WTC11 (cell line): ENCODE results near the gene NAB2. TPM values are rescaled to one million over a fixed set of nuclear protein-coding genes. Genes with fewer than 3 reads are reported as not detected.

Source experiments
- ATAC-seq: fragments of 200-7000 bp; cut with Tn5 transposase; 2 replicates; pipeline ENCODE4 v1.10.0; 2021; ENCODE audit warnings: mild to moderate bottlenecking, moderate library complexity
- CTCF ChIA-PET: fragments of 300-600 bp; sonication (Branson Sonifier 250); formaldehyde crosslinking; loops from one replicate; lab custom pipeline; 2021; ENCODE audit warnings: antibody characterized with exemption; lab: Charles Lee
- POLR2A ChIA-PET: fragments of 350-600 bp; sonication (Branson Sonifier 250); formaldehyde crosslinking; loops from one replicate; lab custom pipeline; 2021; ENCODE audit warnings: antibody characterized with exemption; lab: Charles Lee
- DNase-seq: peaks from one replicate; pipeline ENCODE4 v3.0.0; 2021; ENCODE audit warnings: low spot score
- H3K27ac Mint-ChIP-seq: 2 replicates; pipeline ENCODE4 v1.8.0; 2021; ENCODE audit warnings: mixed read lengths
- H3K27me3 Mint-ChIP-seq: 2 replicates; pipeline ENCODE4 v1.8.0; 2021; ENCODE audit warnings: low read depth, mild to moderate bottlenecking, moderate library complexity, mixed read lengths
- H3K36me3 Mint-ChIP-seq: 2 replicates; pipeline ENCODE4 v1.8.0; 2021; ENCODE audit warnings: mixed read lengths
- H3K4me1 Mint-ChIP-seq: 2 replicates; pipeline ENCODE4 v1.8.0; 2022; ENCODE audit warnings: mixed read lengths
- H3K4me3 Mint-ChIP-seq: 2 replicates; pipeline ENCODE4 v1.8.0; 2021; ENCODE audit warnings: mild to moderate bottlenecking, moderate library complexity, mixed read lengths
- H3K9me3 Mint-ChIP-seq: 2 replicates; pipeline ENCODE4 v1.8.0; 2021; ENCODE audit warnings: mixed read lengths
- ARID4B ChIP-seq: sonication (generic); formaldehyde crosslinking; IDR thresholded peaks from 2 replicates; pipeline ENCODE4 v1.8.0; 2023; ENCODE audit warnings: missing genetic modification reagents, mild to moderate bottlenecking, borderline replicate concordance
- CDX4 ChIP-seq: fragments of 250-450 bp; sonication (Bioruptor Pico); IDR thresholded peaks from 2 replicates; pipeline ENCODE4 v1.9.0; 2021; ENCODE audit warnings: moderate library complexity, mild to moderate bottlenecking, inconsistent platforms, borderline replicate concordance
- ELF4 ChIP-seq: sonication (generic); formaldehyde crosslinking; IDR thresholded peaks from 2 replicates; pipeline ENCODE4 v1.8.1; 2022; ENCODE audit warnings: low read depth, mild to moderate bottlenecking, moderate library complexity, missing genetic modification reagents
- EMX1 ChIP-seq: fragments of 250-450 bp; sonication (Bioruptor Pico); IDR thresholded peaks from 2 replicates; pipeline ENCODE4 v1.8.0; 2021; ENCODE audit warnings: mild to moderate bottlenecking
- ERG ChIP-seq: fragments of 250-450 bp; sonication (Bioruptor Pico); IDR thresholded peaks from 2 replicates; pipeline ENCODE4 v1.8.0; 2021; ENCODE audit warnings: mild to moderate bottlenecking
- GABPB1 ChIP-seq: sonication (generic); formaldehyde crosslinking; IDR thresholded peaks from 2 replicates; pipeline ENCODE4 v1.8.1; 2023; ENCODE audit warnings: mild to moderate bottlenecking, missing genetic modification reagents
- GRHL2 ChIP-seq: fragments of 250-450 bp; sonication (Bioruptor Pico); IDR thresholded peaks from 2 replicates; pipeline ENCODE4 v1.8.0; 2022; ENCODE audit warnings: mild to moderate bottlenecking, moderate library complexity; ENCODE audit not compliant: insufficient replicate concordance, severe bottlenecking
- IRF1 ChIP-seq: sonication (generic); formaldehyde crosslinking; IDR thresholded peaks from 2 replicates; pipeline ENCODE4 v1.8.0; 2023; ENCODE audit warnings: missing genetic modification reagents
- MXD4 ChIP-seq: fragments of 250-450 bp; sonication (Bioruptor Pico); IDR thresholded peaks from 2 replicates; pipeline ENCODE4 v1.8.0; 2021; ENCODE audit warnings: mild to moderate bottlenecking, moderate library complexity, borderline replicate concordance
- NFATC4 ChIP-seq: fragments of 250-450 bp; sonication (Bioruptor Pico); IDR thresholded peaks from 2 replicates; pipeline ENCODE4 v1.9.0; 2021; ENCODE audit warnings: mild to moderate bottlenecking
- NR1H2 ChIP-seq: sonication (generic); formaldehyde crosslinking; IDR thresholded peaks from 2 replicates; pipeline ENCODE4 v1.9.0; 2021; ENCODE audit warnings: mild to moderate bottlenecking, moderate library complexity, missing genetic modification reagents
- RORB ChIP-seq: fragments of 250-450 bp; sonication (Bioruptor Pico); IDR thresholded peaks from 2 replicates; pipeline ENCODE4 v1.9.0; 2021; ENCODE audit warnings: mild to moderate bottlenecking
- SMAD3 ChIP-seq: sonication (generic); formaldehyde crosslinking; IDR thresholded peaks from 2 replicates; pipeline ENCODE4 v1.8.0; 2022; ENCODE audit warnings: missing genetic modification reagents, mild to moderate bottlenecking, borderline replicate concordance
- ZNF671 ChIP-seq: fragments of 250-450 bp; sonication (Bioruptor Pico); IDR thresholded peaks from 2 replicates; pipeline ENCODE4 v1.8.0; 2021; ENCODE audit warnings: mild to moderate bottlenecking
- total RNA-seq: library from RNA; stranded (reverse); gene quantifications from 3 replicates; pipeline ENCODE4 v1.2.3, GENCODE V29; 2021
- TF ChIP-seq, protein P1 (sequence below): sonication (generic); formaldehyde crosslinking; IDR thresholded peaks from 2 replicates; pipeline ENCODE4 v1.8.0; 2022; ENCODE audit warnings: missing genetic modification reagents
- TF ChIP-seq, protein P2 (sequence below): sonication (generic); formaldehyde crosslinking; IDR thresholded peaks from 2 replicates; pipeline ENCODE4 v1.8.0; 2022; ENCODE audit warnings: mild to moderate bottlenecking, missing genetic modification reagents
- TF ChIP-seq, protein P3 (sequence below): sonication (generic); formaldehyde crosslinking; IDR thresholded peaks from 2 replicates; pipeline ENCODE4 v1.8.1; 2023; ENCODE audit warnings: mild to moderate bottlenecking, missing genetic modification reagents
- TF ChIP-seq, protein P4 (sequence below): sonication (generic); formaldehyde crosslinking; IDR thresholded peaks from 2 replicates; pipeline ENCODE4 v1.8.0; 2023; ENCODE audit warnings: mild to moderate bottlenecking, missing genetic modification reagents

Gene NAB2
- total RNA-seq, 1 experiment from 2014 or later, result 20.5 TPM

DNA sequence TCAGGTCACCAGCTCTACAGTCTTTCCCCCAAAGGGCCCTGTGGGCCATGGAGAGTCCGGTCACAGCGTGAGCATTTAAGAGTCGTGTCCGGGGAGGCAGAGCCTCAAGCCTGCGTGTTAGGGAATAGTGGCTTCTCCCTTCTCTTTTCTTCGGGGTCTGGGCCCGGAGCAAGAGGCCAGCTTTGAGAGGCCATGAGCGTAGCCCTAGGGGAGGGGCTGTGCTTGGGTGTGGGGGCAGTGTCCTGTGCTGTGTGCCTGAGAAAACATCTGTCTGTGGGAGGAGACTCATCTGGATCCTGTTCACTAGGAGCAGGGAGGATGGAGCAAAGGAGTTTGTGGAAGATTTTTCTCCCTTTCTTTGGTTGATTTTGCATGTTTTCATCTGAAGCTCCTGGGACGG, 53.2 kb downstream of the NAB2 start (continued):
- TF ChIP-seq, protein P1, sequence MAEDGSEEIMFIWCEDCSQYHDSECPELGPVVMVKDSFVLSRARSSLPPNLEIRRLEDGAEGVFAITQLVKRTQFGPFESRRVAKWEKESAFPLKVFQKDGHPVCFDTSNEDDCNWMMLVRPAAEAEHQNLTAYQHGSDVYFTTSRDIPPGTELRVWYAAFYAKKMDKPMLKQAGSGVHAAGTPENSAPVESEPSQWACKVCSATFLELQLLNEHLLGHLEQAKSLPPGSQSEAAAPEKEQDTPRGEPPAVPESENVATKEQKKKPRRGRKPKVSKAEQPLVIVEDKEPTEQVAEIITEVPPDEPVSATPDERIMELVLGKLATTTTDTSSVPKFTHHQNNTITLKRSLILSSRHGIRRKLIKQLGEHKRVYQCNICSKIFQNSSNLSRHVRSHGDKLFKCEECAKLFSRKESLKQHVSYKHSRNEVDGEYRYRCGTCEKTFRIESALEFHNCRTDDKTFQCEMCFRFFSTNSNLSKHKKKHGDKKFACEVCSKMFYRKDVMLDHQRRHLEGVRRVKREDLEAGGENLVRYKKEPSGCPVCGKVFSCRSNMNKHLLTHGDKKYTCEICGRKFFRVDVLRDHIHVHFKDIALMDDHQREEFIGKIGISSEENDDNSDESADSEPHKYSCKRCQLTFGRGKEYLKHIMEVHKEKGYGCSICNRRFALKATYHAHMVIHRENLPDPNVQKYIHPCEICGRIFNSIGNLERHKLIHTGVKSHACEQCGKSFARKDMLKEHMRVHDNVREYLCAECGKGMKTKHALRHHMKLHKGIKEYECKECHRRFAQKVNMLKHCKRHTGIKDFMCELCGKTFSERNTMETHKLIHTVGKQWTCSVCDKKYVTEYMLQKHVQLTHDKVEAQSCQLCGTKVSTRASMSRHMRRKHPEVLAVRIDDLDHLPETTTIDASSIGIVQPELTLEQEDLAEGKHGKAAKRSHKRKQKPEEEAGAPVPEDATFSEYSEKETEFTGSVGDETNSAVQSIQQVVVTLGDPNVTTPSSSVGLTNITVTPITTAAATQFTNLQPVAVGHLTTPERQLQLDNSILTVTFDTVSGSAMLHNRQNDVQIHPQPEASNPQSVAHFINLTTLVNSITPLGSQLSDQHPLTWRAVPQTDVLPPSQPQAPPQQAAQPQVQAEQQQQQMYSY (CRISPR knock-in tag), result no peak

DNA sequence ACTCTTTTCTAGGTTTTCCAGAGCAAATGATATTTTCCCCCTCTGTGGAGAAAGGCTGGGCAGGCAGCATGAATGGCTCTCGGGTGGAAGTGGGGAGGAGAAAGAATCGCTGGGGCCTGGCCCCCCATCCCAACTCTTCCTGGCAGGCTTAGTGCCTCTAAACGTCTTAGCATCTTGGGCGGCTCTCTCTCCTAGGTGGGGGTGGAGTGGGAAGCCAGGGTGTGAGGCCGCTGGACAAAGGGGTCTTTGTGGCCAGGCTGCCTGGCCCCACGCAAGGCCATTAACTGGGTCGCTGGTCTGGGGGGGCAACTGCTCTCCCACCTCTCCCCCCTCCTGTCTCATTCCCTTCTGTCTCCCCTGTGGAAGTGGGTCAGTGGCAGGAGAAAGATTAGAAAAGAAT, 53.8 kb downstream of the NAB2 start:
- no peak for DNase-seq
- Mint-ChIP-seq H3K27ac (no peak overlapping the region), H3K9me3 (no peaks in the 10 kb centered on the region), H3K36me3 (peaks cover 72% of the 10 kb centered on the region), H3K4me1 (peaks cover 4% of the 10 kb centered on the region), H3K27me3 (no peaks in the 10 kb centered on the region), H3K4me3 (no peak overlapping the region)
- no peak for ATAC-seq
- ChIA-PET POLR2A (interaction anchor here (1.0 kb wide), 1 partner anchor 15 kb away, joined by 3 read pairs; the partner anchor contains the start of gene LRP1), CTCF (no interaction called here)
- TF ChIP-seq, protein P2, sequence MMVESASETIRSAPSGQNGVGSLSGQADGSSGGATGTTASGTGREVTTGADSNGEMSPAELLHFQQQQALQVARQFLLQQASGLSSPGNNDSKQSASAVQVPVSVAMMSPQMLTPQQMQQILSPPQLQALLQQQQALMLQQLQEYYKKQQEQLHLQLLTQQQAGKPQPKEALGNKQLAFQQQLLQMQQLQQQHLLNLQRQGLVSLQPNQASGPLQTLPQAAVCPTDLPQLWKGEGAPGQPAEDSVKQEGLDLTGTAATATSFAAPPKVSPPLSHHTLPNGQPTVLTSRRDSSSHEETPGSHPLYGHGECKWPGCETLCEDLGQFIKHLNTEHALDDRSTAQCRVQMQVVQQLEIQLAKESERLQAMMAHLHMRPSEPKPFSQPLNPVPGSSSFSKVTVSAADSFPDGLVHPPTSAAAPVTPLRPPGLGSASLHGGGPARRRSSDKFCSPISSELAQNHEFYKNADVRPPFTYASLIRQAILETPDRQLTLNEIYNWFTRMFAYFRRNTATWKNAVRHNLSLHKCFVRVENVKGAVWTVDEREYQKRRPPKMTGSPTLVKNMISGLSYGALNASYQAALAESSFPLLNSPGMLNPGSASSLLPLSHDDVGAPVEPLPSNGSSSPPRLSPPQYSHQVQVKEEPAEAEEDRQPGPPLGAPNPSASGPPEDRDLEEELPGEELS (CRISPR knock-in tag), result no peak
- TF ChIP-seq ERG (CRISPR knock-in tag) (no peak), GRHL2 (CRISPR knock-in tag) (no peak), MXD4 (no peak), CDX4 (CRISPR knock-in tag) (no peak), NR1H2 (CRISPR knock-in tag) (no peak), ELF4 (no peak), ARID4B (CRISPR knock-in tag) (no peak), NFATC4 (CRISPR knock-in tag) (no peak), RORB (CRISPR knock-in tag) (no peak), SMAD3 (CRISPR knock-in tag) (no peak), EMX1 (CRISPR knock-in tag) (no peak), GABPB1 (CRISPR knock-in tag) (no peak), ZNF671 (no peak), IRF1 (CRISPR knock-in tag) (no peak)
- TF ChIP-seq, protein P3, sequence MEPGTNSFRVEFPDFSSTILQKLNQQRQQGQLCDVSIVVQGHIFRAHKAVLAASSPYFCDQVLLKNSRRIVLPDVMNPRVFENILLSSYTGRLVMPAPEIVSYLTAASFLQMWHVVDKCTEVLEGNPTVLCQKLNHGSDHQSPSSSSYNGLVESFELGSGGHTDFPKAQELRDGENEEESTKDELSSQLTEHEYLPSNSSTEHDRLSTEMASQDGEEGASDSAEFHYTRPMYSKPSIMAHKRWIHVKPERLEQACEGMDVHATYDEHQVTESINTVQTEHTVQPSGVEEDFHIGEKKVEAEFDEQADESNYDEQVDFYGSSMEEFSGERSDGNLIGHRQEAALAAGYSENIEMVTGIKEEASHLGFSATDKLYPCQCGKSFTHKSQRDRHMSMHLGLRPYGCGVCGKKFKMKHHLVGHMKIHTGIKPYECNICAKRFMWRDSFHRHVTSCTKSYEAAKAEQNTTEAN (CRISPR knock-in tag), result no peak
- TF ChIP-seq, protein P4, sequence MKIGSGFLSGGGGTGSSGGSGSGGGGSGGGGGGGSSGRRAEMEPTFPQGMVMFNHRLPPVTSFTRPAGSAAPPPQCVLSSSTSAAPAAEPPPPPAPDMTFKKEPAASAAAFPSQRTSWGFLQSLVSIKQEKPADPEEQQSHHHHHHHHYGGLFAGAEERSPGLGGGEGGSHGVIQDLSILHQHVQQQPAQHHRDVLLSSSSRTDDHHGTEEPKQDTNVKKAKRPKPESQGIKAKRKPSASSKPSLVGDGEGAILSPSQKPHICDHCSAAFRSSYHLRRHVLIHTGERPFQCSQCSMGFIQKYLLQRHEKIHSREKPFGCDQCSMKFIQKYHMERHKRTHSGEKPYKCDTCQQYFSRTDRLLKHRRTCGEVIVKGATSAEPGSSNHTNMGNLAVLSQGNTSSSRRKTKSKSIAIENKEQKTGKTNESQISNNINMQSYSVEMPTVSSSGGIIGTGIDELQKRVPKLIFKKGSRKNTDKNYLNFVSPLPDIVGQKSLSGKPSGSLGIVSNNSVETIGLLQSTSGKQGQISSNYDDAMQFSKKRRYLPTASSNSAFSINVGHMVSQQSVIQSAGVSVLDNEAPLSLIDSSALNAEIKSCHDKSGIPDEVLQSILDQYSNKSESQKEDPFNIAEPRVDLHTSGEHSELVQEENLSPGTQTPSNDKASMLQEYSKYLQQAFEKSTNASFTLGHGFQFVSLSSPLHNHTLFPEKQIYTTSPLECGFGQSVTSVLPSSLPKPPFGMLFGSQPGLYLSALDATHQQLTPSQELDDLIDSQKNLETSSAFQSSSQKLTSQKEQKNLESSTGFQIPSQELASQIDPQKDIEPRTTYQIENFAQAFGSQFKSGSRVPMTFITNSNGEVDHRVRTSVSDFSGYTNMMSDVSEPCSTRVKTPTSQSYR, result no peak
